HCT116 (cell line): Measurements from ENCODE around the gene N4BP3. TPM values are rescaled to one million over a fixed set of nuclear protein-coding genes. Genes with fewer than 3 reads are reported as not detected.

Experiments
- ATAC-seq: fragments of 200-7000 bp; cut with Tn5 transposase; 2 replicates; pipeline ENCODE4 v1.9.1; 2020; ENCODE audit warnings: mild to moderate bottlenecking, moderate library complexity
- BruUV-seq: library from RNA; stranded (reverse); fragments of 400-500 nt; replicated peaks from 2 replicates; lab custom pipeline; 2021; lab: Mats Ljungman, UMichigan
- CTCF ChIA-PET: fragments of 300-600 bp; sonication (Branson Sonifier 250); formaldehyde crosslinking; loops from one replicate; lab custom pipeline; 2021; ENCODE audit warnings: antibody characterized with exemption; lab: Charles Lee
- POLR2A ChIA-PET: fragments of 300-600, 350-600 bp; sonication (Branson Sonifier 250); formaldehyde crosslinking; loops from one replicate; lab custom pipeline; 2021; ENCODE audit warnings: antibody characterized with exemption; lab: Charles Lee
- RAD21 ChIA-PET, 2 experiments: fragments of 300-600 bp; sonication (Branson Sonifier 250); formaldehyde crosslinking; loops; one replicate each; lab custom pipeline; 2023; ENCODE audit warnings: low total read pairs in 2 of 2; ENCODE audit not compliant: uncharacterized antibody in 2 of 2, unreplicated experiment in 2 of 2, low non-redundant PET in 1 of 2; lab: Charles Lee
- DNase-seq: peaks from one replicate; pipeline ENCODE4 v3.0.0-alpha.2; 2010; ENCODE audit warnings: low read depth, low spot score
- H2AFZ ChIP-seq: fragments of 200-600 bp; shearing (Covaris generic), sonication (generic); 2 replicates; pipeline ENCODE4 v1.6.1; 2017; ENCODE audit warnings: low read depth, mixed run types, mixed read lengths, antibody characterized with exemption, low read length; ENCODE audit not compliant: poor library complexity, severe bottlenecking
- H3K27ac ChIP-seq: 2 replicates; pipeline ENCODE4 v1.5.1; 2012; ENCODE audit warnings: low read depth, low read length
- H3K27me3 ChIP-seq: fragments of 200-600 bp; sonication (generic); 2 replicates; pipeline ENCODE4 v1.6.1; 2016; ENCODE audit warnings: mixed run types, low read length, mixed read lengths; ENCODE audit not compliant: insufficient read depth
- H3K36me3 ChIP-seq, 2 experiments: fragments of 200-500 bp in 1 of 2; fragments of 200-600 bp in 1 of 2; sonication (Bioruptor generic) in 1 of 2; sonication (generic) in 1 of 2; 2 replicates each; pipeline versions ENCODE4 v1.5.1 to v1.6.1; 2014 to 2016; ENCODE audit warnings: low read length in 2 of 2, inconsistent platforms in 1 of 2, mixed read lengths in 1 of 2, mixed run types in 1 of 2; ENCODE audit not compliant: insufficient read depth in 2 of 2, control insufficient read depth in 1 of 2
- H3K4me1 ChIP-seq, 2 experiments: fragments of 200-600 bp in 1 of 2; sonication (generic) in 1 of 2; 2 replicates each; pipeline versions ENCODE4 v1.5.1 to v1.6.1; 2012 to 2017; ENCODE audit warnings: low read length in 2 of 2, inconsistent platforms in 1 of 2, mild to moderate bottlenecking in 1 of 2, mixed read lengths in 1 of 2, mixed run types in 1 of 2, moderate library complexity in 1 of 2; ENCODE audit not compliant: insufficient read depth in 2 of 2, control insufficient read depth in 1 of 2
- H3K4me2 ChIP-seq: fragments of 200-600 bp; sonication (generic); 2 replicates; pipeline ENCODE4 v1.6.1; 2017; ENCODE audit warnings: mixed run types, low read length, mixed read lengths
- H3K4me3 ChIP-seq, 2 experiments: fragments of 200-600 bp in 1 of 2; sonication (generic) in 1 of 2; replicated peaks in 1 of 2; 2 replicates each; pipeline ENCODE4 v1.5.1; 2011 to 2016; ENCODE audit warnings: low read length in 2 of 2, control low read depth in 1 of 2, low read depth in 1 of 2, mild to moderate bottlenecking in 1 of 2, mixed read lengths in 1 of 2, mixed run types in 1 of 2
- H3K79me2 ChIP-seq: fragments of 200-600 bp; sonication (generic); 2 replicates; pipeline ENCODE4 v1.6.1; 2017; ENCODE audit warnings: mild to moderate bottlenecking, mixed run types, low read length, moderate library complexity, mixed read lengths; ENCODE audit not compliant: insufficient read depth
- H3K9ac ChIP-seq: fragments of 200-600 bp; sonication (generic); 2 replicates; pipeline ENCODE4 v1.6.1; 2016; ENCODE audit warnings: low read length, mixed read lengths
- H3K9me2 ChIP-seq: fragments of 200-600 bp; sonication (generic), shearing (Covaris generic); 2 replicates; pipeline ENCODE4 v1.6.1; 2017; ENCODE audit warnings: mixed run types, mild to moderate bottlenecking, moderate library complexity; ENCODE audit not compliant: insufficient read depth
- H3K9me3 ChIP-seq, 2 experiments: fragments of 200-500 bp in 1 of 2; fragments of 200-600 bp in 1 of 2; sonication (Bioruptor generic) in 1 of 2; sonication (generic) in 1 of 2; 2 replicates each; pipeline ENCODE4 v1.6.1; 2014 to 2017; ENCODE audit warnings: low read length in 2 of 2, mixed read lengths in 2 of 2, inconsistent platforms in 1 of 2, low read depth in 1 of 2, mild to moderate bottlenecking in 1 of 2, mixed run types in 1 of 2, moderate library complexity in 1 of 2; ENCODE audit not compliant: control insufficient read depth in 1 of 2, insufficient read depth in 1 of 2
- H4K20me1 ChIP-seq: fragments of 200-600 bp; sonication (generic), shearing (Covaris generic); 2 replicates; pipeline ENCODE4 v1.6.1; 2017; ENCODE audit warnings: mixed run types, mild to moderate bottlenecking, moderate library complexity; ENCODE audit not compliant: insufficient read depth
- ATF3 ChIP-seq: IDR thresholded peaks from 2 replicates; pipeline ENCODE4 v1.6.1; 2012
- CBX3 ChIP-seq: IDR thresholded peaks from 2 replicates; pipeline ENCODE4 v1.6.1; 2012; ENCODE audit warnings: low read depth
- CEBPB ChIP-seq: IDR thresholded peaks from 2 replicates; pipeline ENCODE4 v1.6.1; 2012; ENCODE audit warnings: low read depth
- CTCF ChIP-seq, 3 experiments: fragments of 200-600 bp in 1 of 3; sonication (generic) in 1 of 3; IDR thresholded peaks in 2 of 3; conservative IDR thresholded peaks in 1 of 3; 2 replicates each; pipeline ENCODE4 v1.5.1; 2012 to 2017; ENCODE audit warnings: low read depth in 2 of 3, low read length in 2 of 3, antibody characterized with exemption in 1 of 3, borderline replicate concordance in 1 of 3, control low read depth in 1 of 3, mild to moderate bottlenecking in 1 of 3, mixed read lengths in 1 of 3, mixed run types in 1 of 3, moderate library complexity in 1 of 3; ENCODE audit not compliant: insufficient read depth in 1 of 3
- ELF1 ChIP-seq: IDR thresholded peaks from 2 replicates; pipeline ENCODE4 v1.6.1; 2012; ENCODE audit warnings: low read depth, borderline replicate concordance
- EZH2 ChIP-seq: fragments of 200-600 bp; sonication (generic); IDR thresholded peaks from 2 replicates; pipeline ENCODE4 v1.6.1; 2017; ENCODE audit warnings: antibody characterized with exemption, mixed run types
- EZH2phosphoT487 ChIP-seq: fragments of 200-600 bp; IDR thresholded peaks from 2 replicates; pipeline ENCODE4 v1.6.1; 2018; ENCODE audit warnings: antibody characterized with exemption, borderline replicate concordance
- FOSL1 ChIP-seq: IDR thresholded peaks from 2 replicates; pipeline ENCODE4 v1.6.1; 2012; ENCODE audit warnings: low read depth
- MAX ChIP-seq: IDR thresholded peaks from 2 replicates; pipeline ENCODE4 v1.6.1; 2012
- RAD21 ChIP-seq: IDR thresholded peaks from 2 replicates; pipeline ENCODE4 v1.6.1; 2012; ENCODE audit warnings: low read depth, mild to moderate bottlenecking
- SIN3A ChIP-seq: IDR thresholded peaks from 2 replicates; pipeline ENCODE4 v1.6.1; 2012; ENCODE audit warnings: low read depth
- SP1 ChIP-seq: IDR thresholded peaks from 2 replicates; pipeline ENCODE4 v1.6.1; 2012; ENCODE audit warnings: low read depth
- SRF ChIP-seq: IDR thresholded peaks from 2 replicates; pipeline ENCODE4 v1.6.1; 2012; ENCODE audit warnings: low read depth
- TCF7L2 ChIP-seq: IDR thresholded peaks from 2 replicates; pipeline ENCODE4 v1.7.0; 2011; ENCODE audit warnings: borderline replicate concordance, inconsistent platforms; ENCODE audit not compliant: insufficient read depth, insufficient read length; ENCODE audit errors: extremely low read depth
- YY1 ChIP-seq: IDR thresholded peaks from 2 replicates; pipeline ENCODE4 v1.6.1; 2011; ENCODE audit warnings: low read length, low read depth, moderate library complexity, mild to moderate bottlenecking; ENCODE audit not compliant: insufficient replicate concordance; ENCODE audit errors: extremely low read depth
- intact Hi-C: fragments of 100-400 bp; cut with micrococcal nuclease; formaldehyde crosslinking; loops from 2 replicates; pipeline ENCODE4 v1.10.0; 2022
- total RNA-seq: library from RNA; stranded (reverse); gene quantifications from one replicate; pipeline ENCODE4 v1.2.1, GENCODE V29; 2021; ENCODE audit not compliant: unreplicated experiment

Gene N4BP3
- total RNA-seq, 1 experiment from 2014 or later: 5.2 TPM

GRCh38 chr5:178083922-178084321, 29.4 kb upstream of the N4BP3 start:
- ChIA-PET RAD21 (no interaction called here), POLR2A (no interaction called here), CTCF (no interaction called here)
- intact Hi-C loops: no loop called here
- Histone ChIP-seq H3K4me3 (no peak overlapping the region), H3K27ac (no peak overlapping the region), H3K4me1 (no peaks in the 10 kb centered on the region), H4K20me1 (no peaks in the 10 kb centered on the region), H3K36me3 (no peaks in the 10 kb centered on the region), H3K79me2 (no peaks in the 10 kb centered on the region), H3K27me3 (no peaks in the 10 kb centered on the region), H3K9ac (no peak overlapping the region), H3K9me2 (no peaks in the 10 kb centered on the region), H2AFZ (no peak overlapping the region), H3K9me3 (no peaks in the 10 kb centered on the region), H3K4me2 (no peak overlapping the region)
- no TSS peak for BruUV-seq
- DNase-seq (no peak), ATAC-seq (no peak)
- TF ChIP-seq CBX3: no peak
- no peak for TF ChIP-seq YY1
- no peak for TF ChIP-seq FOSL1
- no peak for TF ChIP-seq SP1
- TF ChIP-seq EZH2: no peak
- TF ChIP-seq TCF7L2: no peak
- TF ChIP-seq ATF3: no peak
- no peak for TF ChIP-seq RAD21
- TF ChIP-seq SIN3A: no peak
- TF ChIP-seq CEBPB: no peak
- no peak for TF ChIP-seq SRF
- no peak for TF ChIP-seq CTCF (IDR thresholded peaks at IDR 0.05 in 2 of 3, conservative IDR thresholded peaks at IDR 0.05 in 1 of 3; ENCODE audit: borderline replicate concordance in 1 of 3, insufficient read depth in 1 of 3, low read depth in 2 of 3, low read length in 2 of 3)
- no peak for TF ChIP-seq EZH2phosphoT487
- no peak for TF ChIP-seq MAX
- TF ChIP-seq ELF1: no peak
